Stimulated activated CD4-positive, alpha-beta T cell treated with anti-CD3 and anti-CD28 coated beads, Interleukin-15, amount 100 ng/mL, for 48 hours (primary cell): ENCODE results near the gene RBMY1E.
"Not testable (repeated sequence)": the region's sequence is repeated elsewhere in the genome, so short reads cannot be mapped to it uniquely, and the experiment has no call there.

ENCODE experiments used
- DNase-seq, 2 donors: peaks; one replicate each; pipeline ENCODE4 v3.0.0-alpha.2; 2020; ENCODE audit warnings: low read depth in 2 of 2

Gene RBMY1E

DNA sequence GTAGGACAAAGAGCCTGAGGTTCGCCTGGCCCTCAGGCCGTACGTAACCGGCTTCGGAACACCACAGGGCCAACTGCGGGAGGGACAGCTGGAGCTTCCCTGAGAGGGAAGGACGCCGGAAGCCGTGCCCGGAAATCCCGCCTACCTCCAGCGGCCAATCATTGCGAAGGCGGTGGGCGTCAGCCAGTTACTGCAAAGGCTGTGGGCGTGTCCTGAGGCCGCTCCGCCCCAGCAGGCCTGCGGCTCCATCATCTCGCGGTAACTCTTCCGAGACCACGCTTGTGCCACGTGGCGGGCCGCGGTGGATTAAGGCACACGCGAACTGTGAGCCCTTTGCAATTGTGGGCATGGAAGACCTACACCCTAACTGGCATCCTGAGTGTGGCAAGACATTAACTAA lies at the start of gene RBMY1E:
Gene RBMY1E (minus strand): TSS at position 101 of the 400 bp plus-strand sequence. CDS start 1,978 bp downstream, outside the sequence.
- not testable (repeated sequence) for DNase-seq

DNA sequence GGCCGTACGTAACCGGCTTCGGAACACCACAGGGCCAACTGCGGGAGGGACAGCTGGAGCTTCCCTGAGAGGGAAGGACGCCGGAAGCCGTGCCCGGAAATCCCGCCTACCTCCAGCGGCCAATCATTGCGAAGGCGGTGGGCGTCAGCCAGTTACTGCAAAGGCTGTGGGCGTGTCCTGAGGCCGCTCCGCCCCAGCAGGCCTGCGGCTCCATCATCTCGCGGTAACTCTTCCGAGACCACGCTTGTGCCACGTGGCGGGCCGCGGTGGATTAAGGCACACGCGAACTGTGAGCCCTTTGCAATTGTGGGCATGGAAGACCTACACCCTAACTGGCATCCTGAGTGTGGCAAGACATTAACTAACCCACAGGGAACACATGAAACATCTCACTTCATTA lies 23.4 kb downstream of the RBMY1E start, which contains the start of gene RBMY1D:
Gene RBMY1D (minus strand): TSS at position 101 of the 400 bp plus-strand sequence. CDS start 2,013 bp downstream, outside the sequence.
- DNase-seq = not testable (repeated sequence)

GRCh38 chrY:21869407-21870076 lies 48.3 kb downstream of the RBMY1E start:
- not testable (repeated sequence) for DNase-seq
